Ectodermal cell (in vitro differentiated cells): ENCODE results near the gene FANCI.

Experiments used
- H3K27ac ChIP-seq: 2 replicates; pipeline ENCODE4 v1.7.0; 2013; ENCODE audit warnings: mild to moderate bottlenecking, low read depth, low read length; ENCODE audit not compliant: insufficient read depth, poor library complexity, severe bottlenecking
- H3K27me3 ChIP-seq: 2 replicates; pipeline ENCODE4 v1.7.0; 2013; ENCODE audit warnings: mild to moderate bottlenecking, low read length; ENCODE audit not compliant: insufficient read depth, control insufficient read depth, poor library complexity, severe bottlenecking
- H3K36me3 ChIP-seq: one replicate; pipeline ENCODE4 v1.7.0; 2013; ENCODE audit warnings: low read length; ENCODE audit not compliant: control insufficient read depth, insufficient read depth
- H3K4me1 ChIP-seq: one replicate; pipeline ENCODE4 v1.7.0; 2013; ENCODE audit warnings: low read length; ENCODE audit not compliant: control insufficient read depth, insufficient read depth
- H3K4me3 ChIP-seq: 2 replicates; pipeline ENCODE4 v1.7.0; 2013; ENCODE audit warnings: low read depth, low read length, control low read depth; ENCODE audit not compliant: insufficient read depth
- H3K9me3 ChIP-seq: 2 replicates; pipeline ENCODE4 v1.7.0; 2013; ENCODE audit warnings: mild to moderate bottlenecking, low read length, moderate library complexity; ENCODE audit not compliant: control insufficient read depth
- WGBS, 2 experiments: methylation state at CpG; one replicate each; pipeline ENCODE4 v1.1.7; 2013; ENCODE audit warnings: missing lambda C conversion rate in 2 of 2; 5-methylcytosine and 5-hydroxymethylcytosine counted together

The FANCI gene

GRCh38 chr15:89365462-89366065 lies 121.8 kb downstream of the FANCI start:
- no peaks in the 10 kb centered on the region for H3K9me3 ChIP-seq
- H3K27ac ChIP-seq = no peak overlapping the region
- H3K4me1 ChIP-seq = no peaks in the 10 kb centered on the region
- no peak overlapping the region for H3K4me3 ChIP-seq
- peaks cover 100% of the 10 kb centered on the region for H3K27me3 ChIP-seq
- WGBS, 2 experiments = 15% methylated on average over 22 of the region's 22 CpGs
- no peaks in the 10 kb centered on the region for H3K36me3 ChIP-seq
